GM12892 (cell line): ENCODE results near the gene SLCO4A1.

Source experiments
- DNase-seq: peaks from one replicate; pipeline ENCODE4 v3.0.0; 2011; ENCODE audit not compliant: insufficient read length
- FAIRE-seq: peaks from 2 replicates; lab custom pipeline; 2011; peaks lifted over from hg19 to GRCh38; lab: Jason Lieb, UNC
- POLR2A ChIP-seq: IDR thresholded peaks from 2 replicates; pipeline ENCODE4 v1.6.1; 2011; ENCODE audit warnings: low read depth, low read length, control low read depth
- POLR2AphosphoS5 ChIP-seq: IDR thresholded peaks from 2 replicates; pipeline ENCODE4 v1.6.1; 2011; ENCODE audit warnings: low read depth, low read length, control low read depth
- TAF1 ChIP-seq: IDR thresholded peaks from 2 replicates; pipeline ENCODE4 v1.6.1; 2011; ENCODE audit warnings: low read depth, mild to moderate bottlenecking, control low read depth, low read length, borderline replicate concordance

SLCO4A1 gene

DNA sequence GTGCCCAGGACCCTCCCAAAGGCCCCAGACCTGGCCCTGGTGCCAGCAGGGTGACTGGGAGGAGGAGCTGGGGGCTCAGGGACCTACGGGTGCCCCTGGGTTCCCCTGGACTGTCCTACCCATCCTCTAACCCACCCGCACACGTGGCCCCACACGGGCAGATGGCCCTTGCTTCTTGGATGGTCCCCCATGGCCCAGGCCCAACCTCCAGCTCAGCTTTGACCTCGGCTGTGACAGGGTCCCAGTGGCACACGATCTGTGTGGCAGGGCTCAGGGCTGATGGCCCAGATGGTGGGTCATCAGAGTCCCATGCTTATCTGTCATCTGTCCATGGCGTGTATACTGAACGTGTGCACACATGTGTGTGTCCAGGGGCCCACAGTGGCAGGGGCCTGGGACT, 70.3 kb downstream of the SLCO4A1 start:
- TF ChIP-seq TAF1 (no peak), POLR2A (no peak), POLR2AphosphoS5 (no peak)
- DNase-seq (no peak), FAIRE-seq (no peak)

DNA sequence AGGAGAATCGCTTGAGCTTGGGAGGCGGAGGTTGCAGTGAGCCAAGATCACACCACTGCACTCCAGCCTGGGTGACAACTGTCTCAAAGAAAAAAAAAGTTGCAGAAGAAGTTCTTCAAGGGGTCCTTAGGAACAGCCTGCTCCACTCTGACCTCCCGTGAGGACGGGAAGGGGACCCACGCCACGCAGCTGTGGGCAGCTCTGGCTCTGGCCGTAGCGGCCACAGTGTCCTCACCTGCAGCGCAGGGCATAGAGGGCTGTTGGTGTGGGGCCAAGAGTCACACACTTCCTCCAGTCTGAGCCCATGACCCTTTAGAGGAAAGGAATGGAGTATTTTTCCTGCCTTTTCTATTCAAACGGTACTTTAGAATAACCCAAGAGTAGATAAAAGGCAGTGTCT, 71.7 kb downstream of the SLCO4A1 start:
- FAIRE-seq (no peak), DNase-seq (no peak)
- no peak for TF ChIP-seq TAF1
- TF ChIP-seq POLR2A, result no peak

DNA sequence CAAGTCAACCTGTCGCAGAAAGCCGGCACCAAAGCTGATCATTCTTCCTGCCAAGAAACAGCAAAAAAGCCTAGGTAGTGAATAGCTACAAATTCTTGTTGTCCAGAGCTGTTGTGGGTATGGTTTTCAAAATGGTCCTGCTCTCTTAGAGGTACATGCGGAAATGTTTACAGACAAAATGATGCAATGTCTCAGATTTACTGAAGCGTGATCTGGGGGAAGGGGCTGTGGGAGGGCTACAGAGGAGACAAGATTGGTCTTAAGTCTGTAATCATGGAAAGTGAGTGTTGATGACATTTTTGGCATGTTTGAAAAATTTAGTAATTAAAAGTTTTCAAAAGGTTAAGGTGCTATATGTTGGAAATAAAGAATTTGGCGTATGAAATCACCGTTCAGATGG, 72.5 kb downstream of the SLCO4A1 start:
- FAIRE-seq (no peak), DNase-seq (no peak)
- TF ChIP-seq POLR2A (no peak), TAF1 (no peak)

DNA sequence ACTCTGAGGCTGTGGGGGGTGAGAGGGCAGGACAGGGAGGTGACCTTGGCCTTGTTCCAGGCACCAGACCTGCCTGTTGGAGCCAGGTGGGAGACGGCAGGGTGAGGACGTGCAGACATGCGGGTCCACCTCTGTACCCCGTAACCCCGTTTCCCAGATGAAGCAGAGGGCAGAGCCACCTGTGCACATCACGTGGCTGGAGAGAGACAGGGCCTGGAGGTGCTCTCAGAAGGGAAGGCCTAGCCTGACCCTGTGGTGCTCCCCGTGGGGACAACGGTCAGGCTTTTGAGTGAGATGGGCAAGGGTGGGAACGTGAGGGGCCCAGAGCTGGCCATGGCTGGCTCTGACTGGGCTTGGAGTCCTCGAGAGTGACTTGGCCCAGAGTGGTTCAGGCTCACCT, 72.9 kb downstream of the SLCO4A1 start:
- DNase-seq, result no peak
- no peak for FAIRE-seq
- TF ChIP-seq TAF1 (no peak), POLR2AphosphoS5 (no peak)

DNA sequence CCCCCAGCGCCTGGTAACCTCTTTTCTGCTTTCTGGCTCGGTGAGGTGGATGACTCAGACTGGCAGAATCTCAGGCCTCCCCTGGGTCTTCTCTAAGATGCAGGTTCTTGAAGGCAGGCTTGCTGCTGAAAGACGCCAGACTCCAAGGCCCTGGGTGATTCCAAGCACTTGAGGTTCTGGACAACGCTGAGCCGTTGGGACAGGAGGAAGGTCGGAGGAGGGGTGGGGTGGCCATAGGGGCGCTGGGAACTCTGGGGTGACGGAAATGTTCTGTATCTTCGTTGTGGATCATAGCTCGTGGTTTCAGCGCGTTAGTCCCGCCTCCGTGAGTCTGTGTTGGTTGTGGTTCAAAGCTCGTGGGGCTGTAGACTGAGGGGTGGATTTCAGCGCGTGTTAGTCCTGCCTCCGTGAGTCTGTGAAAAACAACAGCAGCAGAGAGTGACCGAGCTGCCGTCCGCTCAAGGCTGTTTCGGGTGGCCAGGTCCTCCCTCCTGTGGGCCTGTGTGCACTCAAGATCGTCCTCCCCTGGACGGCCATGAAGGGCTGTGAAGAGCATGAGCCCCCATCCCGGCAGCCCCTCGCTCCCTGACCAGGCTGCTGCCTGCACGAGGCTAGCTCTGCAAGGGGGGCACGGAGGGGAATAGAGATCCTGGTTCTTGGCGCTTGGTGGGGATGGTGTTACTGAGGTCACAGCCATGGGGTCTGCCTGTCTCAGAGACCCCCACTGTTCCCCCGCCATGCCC, 74.1 kb downstream of the SLCO4A1 start:
- TF ChIP-seq TAF1, result no peak
- TF ChIP-seq POLR2AphosphoS5, result no peak
- TF ChIP-seq POLR2A, result no peak
- FAIRE-seq, result no peak
- DNase-seq, result no peak

DNA sequence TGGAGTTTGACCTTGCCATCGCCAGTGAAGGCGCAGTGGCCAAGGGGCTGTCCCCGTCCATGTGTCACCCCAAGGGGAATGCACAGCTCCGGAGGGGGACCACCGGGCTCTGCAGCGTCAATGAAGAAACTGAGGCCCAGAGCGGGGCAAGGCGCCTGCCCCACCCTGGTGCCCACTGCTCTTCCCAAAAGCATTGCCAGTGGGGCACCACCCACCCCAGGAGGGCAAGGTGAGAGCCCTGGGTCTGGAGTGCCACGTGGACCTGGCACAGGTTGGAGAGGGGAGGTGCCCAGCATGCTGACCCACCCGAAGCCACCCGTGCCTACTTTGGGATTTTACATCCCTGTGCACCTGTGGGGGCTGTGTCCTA, 74.6 kb downstream of the SLCO4A1 start:
- FAIRE-seq, result no peak
- TF ChIP-seq POLR2AphosphoS5 (no peak), TAF1 (no peak), POLR2A (no peak)
- DNase-seq, result no peak

DNA sequence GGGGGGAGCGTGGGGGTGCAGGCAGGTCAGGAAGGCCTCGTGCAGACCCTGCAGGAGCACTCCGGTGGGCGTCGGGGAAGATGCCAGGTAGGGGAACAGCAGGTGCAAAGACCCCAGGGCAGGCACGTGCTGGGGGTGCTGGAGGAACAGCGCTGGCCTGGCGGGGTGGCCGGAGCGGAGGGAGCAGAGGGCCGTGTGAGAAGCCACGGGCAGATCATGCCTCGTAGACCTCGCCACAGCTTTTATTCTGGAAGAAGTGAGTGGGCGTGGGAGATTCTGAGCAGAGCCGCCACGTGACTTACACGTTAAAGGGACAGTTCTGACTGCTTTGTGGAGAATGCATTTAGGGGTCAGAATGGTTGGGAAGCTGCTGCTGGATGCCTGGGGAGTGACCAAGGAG, 75.6 kb downstream of the SLCO4A1 start:
- no peak for DNase-seq
- TF ChIP-seq TAF1, result no peak
- no peak for TF ChIP-seq POLR2AphosphoS5
- TF ChIP-seq POLR2A, result no peak
- no peak for FAIRE-seq

DNA sequence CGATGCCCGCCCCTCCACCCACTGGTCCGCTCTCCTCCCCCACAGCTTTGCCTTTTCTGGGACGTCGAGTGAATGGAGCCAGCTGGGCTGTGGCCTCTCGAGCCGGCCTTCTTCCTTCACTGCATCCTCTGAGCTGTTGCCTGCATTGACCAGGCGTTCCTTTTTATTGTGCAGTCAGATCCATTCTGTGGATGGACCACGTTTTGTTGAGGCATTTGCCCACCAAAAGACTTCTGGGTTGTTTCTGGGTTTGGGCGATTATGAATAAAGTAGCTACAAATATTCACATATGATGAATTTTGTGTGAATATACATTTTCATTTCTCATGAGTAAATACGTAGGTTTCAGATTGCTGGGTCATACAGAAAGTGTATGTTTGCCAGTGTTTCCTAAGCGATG, 76.2 kb downstream of the SLCO4A1 start:
- DNase-seq (no peak), FAIRE-seq (no peak)
- TF ChIP-seq POLR2AphosphoS5 (no peak), POLR2A (no peak), TAF1 (no peak)

DNA sequence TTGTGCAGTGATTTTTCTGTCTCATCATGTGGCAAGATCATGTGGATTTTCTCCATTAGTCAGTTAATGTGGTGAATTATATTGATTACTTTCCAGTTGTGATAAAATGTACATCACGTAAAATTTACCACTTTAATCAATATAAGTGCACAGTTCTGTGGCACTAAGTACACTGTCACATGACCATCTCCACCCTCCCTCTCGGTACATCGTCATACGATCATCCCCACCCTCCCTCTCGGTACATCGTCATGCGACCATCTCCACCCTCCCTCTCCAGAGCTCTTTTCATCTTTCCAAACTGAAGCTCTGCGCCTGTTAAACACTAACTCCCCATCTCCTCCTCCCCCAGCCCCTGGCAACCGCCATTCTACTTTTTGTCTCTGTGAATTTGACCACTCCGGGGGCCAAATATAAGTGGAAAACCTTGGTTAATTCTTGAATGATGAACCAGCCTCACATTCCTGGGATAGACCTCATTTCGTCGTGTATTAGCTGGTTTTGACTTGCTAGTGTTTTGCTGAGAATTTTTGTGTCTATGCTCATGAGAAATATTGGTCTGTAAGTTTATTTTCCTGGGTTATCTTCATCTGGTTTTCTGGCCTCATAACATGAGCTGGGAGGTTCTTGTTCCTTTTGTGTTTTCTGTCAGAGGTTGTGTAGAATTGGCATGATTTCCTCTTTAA, 77.1 kb downstream of the SLCO4A1 start:
- DNase-seq (no peak), FAIRE-seq (no peak)
- TF ChIP-seq POLR2A (no peak), POLR2AphosphoS5 (no peak), TAF1 (no peak)
